ENCODE data around the gene EAF2. TPM values are rescaled to one million over a fixed set of nuclear protein-coding genes. Genes with fewer than 3 reads are reported as not detected.

EAF2 gene
- total and polyA plus RNA-seq, 2 of the 13 experiments (the other 11 are each of a cell fraction or from before 2014, with no cell fraction given) = 4.0 to 14.6 TPM

- TF ChIP-seq THAP9 (CRISPR knock-in tag; IDR thresholded peaks at IDR 0.05; ENCODE audit: borderline replicate concordance) (peak; percentile 81), ZNF781 (CRISPR knock-in tag; IDR thresholded peaks at IDR 0.05; ENCODE audit: borderline replicate concordance, not compliant biosample characterization) (no peak), ZBTB8A (CRISPR knock-in tag; IDR thresholded peaks at IDR 0.05; ENCODE audit: borderline replicate concordance, low read depth) (0 out of 2 replicates have a peak, but pooled peaks have one; percentile 21), SSRP1 (CRISPR knock-in tag; IDR thresholded peaks at IDR 0.05) (no peak), ZNF501 (CRISPR knock-in tag; IDR thresholded peaks at IDR 0.05) (peak; percentile 96), TRAFD1 (CRISPR knock-in tag; IDR thresholded peaks at IDR 0.05; ENCODE audit: borderline replicate concordance) (0 out of 2 replicates have a peak, but pooled peaks have one; percentile 51), ZNF775 (CRISPR knock-in tag; IDR thresholded peaks at IDR 0.05; ENCODE audit: borderline replicate concordance) (no peak), ZBTB3 (CRISPR knock-in tag; IDR thresholded peaks at IDR 0.05; ENCODE audit: borderline replicate concordance, low read depth) (0 out of 2 replicates have a peak, but pooled peaks have one; percentile 33), ZFAT (CRISPR knock-in tag; conservative IDR thresholded peaks at IDR 0.05) (0 out of 2 replicates have a peak, but pooled peaks have one; percentile 56), TCF7 (IDR thresholded peaks at IDR 0.05; ENCODE audit: low read depth) (no peak), ZNF720 (CRISPR knock-in tag; IDR thresholded peaks at IDR 0.05) (no peak), GATAD2A (CRISPR knock-in tag; IDR thresholded peaks at IDR 0.05) (0 out of 2 replicates have a peak, but pooled peaks have one; percentile 23), KDM3A (CRISPR knock-in tag; IDR thresholded peaks at IDR 0.05; ENCODE audit: low read depth) (peak; percentile 46; the same call in 1 of the 2 replicates), NFKB2 (CRISPR knock-in tag; IDR thresholded peaks at IDR 0.05; ENCODE audit: borderline replicate concordance) (peak; percentile 89; the same call in 1 of the 2 replicates), ZFY (CRISPR knock-in tag; IDR thresholded peaks at IDR 0.05) (peak; percentile 95), THAP11 (CRISPR knock-in tag; IDR thresholded peaks at IDR 0.05) (peak; percentile 44), ZNF687 (CRISPR knock-in tag; IDR thresholded peaks at IDR 0.05) (peak; percentile 97), ZNF788 (CRISPR knock-in tag; IDR thresholded peaks at IDR 0.05; ENCODE audit: borderline replicate concordance) (peak; percentile 62), ZNF772 (CRISPR knock-in tag; IDR thresholded peaks at IDR 0.05) (peak; percentile 57; the same call in 1 of the 2 replicates), POLR2AphosphoS2 (IDR thresholded peaks at IDR 0.05; ENCODE audit: low read depth, low read length) (no peak), SNAI1 (CRISPR knock-in tag; IDR thresholded peaks at IDR 0.05; ENCODE audit: borderline replicate concordance) (peak; percentile 89)
Observed at GRCh38 chr3:121834671-121835464, at the start of gene EAF2, which contains the start of gene IQCB1 (continued).

Data from HepG2 (cell line).